ENCODE results near the gene TNFAIP8L1. TPM values are rescaled to one million over a fixed set of nuclear protein-coding genes. Genes with fewer than 3 reads are reported as not detected.
"Not testable (repeated sequence)": the region's sequence is repeated elsewhere in the genome, so short reads cannot be mapped to it uniquely, and the experiment has no call there.

Gene TNFAIP8L1
- total RNA-seq, 2 experiments from 2014 or later, result 14.1 to 15.4 TPM

- Mint-ChIP-seq H3K27ac (peak within 1 kb of the TSS; percentile 75), H3K36me3 (ENCODE audit: low read depth) (peaks cover 22% of the 10 kb centered on the region), H3K27me3 (no peaks in the 10 kb centered on the region), H3K4me1 (peaks cover 18% of the 10 kb centered on the region), H3K4me3 (peak within 1 kb of the TSS; percentile 85), H3K9me3 (ENCODE audit: low read depth) (no peaks in the 10 kb centered on the region)
- POLR2A ChIA-PET, result no interaction called here
- intact Hi-C loops (cut with DNase I, micrococcal nuclease), result loop anchor here in 1 of 2 experiments (1.0 to 2.0 kb wide), 11 partner anchors 31 to 1010 kb away; partner anchors contain the start of genes FEM1A, MICOS13, MPND and PLIN3
- CTCF ChIA-PET, result no interaction called here
- ATAC-seq (peak; percentile 99), DNase-seq (peak; percentile 97)
Observed at GRCh38 chr19:4669723-4670480, 30.6 kb downstream of the TNFAIP8L1 start, which contains the start of gene MYDGF. Gene MYDGF (minus strand): TSS chr19:4670342. CDS start chr19:4670334, 8 bp downstream.

DNA sequence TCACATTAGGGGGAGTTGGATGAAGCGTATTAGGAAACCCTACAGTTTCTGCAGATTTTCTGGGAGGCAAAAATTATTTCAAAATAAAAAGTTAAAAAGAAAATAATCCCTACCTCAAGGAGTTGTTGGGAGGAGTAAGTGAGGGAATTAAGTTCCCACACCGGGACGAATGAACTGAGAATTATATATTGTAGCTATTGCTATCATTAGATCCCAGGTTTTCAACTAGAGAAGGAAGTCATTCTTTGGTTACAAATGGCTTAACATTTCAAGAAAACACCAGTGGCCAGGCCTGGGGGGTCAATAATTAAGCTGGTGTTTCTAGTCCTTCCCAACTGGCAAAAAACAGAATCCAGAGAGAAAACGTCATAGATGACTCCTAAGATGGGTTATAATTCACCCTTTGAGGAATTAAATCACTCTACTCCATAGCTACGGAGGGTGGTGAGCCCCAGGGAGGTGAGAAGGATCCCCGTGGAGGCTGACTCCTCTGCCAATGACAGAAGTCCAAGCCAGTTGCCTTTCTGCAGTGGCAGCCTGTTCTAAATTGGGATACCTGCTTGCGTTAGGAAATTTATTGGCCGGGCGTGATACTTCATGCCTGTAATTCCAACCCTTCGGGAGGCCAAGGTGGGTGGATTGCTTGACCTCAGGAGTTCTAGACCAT is 32.0 kb downstream of the TNFAIP8L1 start:
- DNase-seq (no peak), ATAC-seq (no peak)
- no peaks in the 10 kb centered on the region for H3K27me3 Mint-ChIP-seq
- ChIA-PET CTCF (interaction anchor here (0.6 to 1.2 kb wide), 2 partner anchors 35 to 38 kb away, joined by 3 to 4 read pairs; no protein-coding TSS in a partner anchor), POLR2A (interaction anchor here (0.6 kb wide), 1 partner anchor 8 kb away, joined by 4 read pairs; no protein-coding TSS in a partner anchor)
- H3K36me3 Mint-ChIP-seq (ENCODE audit: low read depth), result peaks cover 21% of the 10 kb centered on the region
- H3K4me3 Mint-ChIP-seq, result peak overlapping the region; percentile 30
- no peaks in the 10 kb centered on the region for H3K9me3 Mint-ChIP-seq (ENCODE audit: low read depth)
- H3K27ac Mint-ChIP-seq, result no peak overlapping the region
- H3K4me1 Mint-ChIP-seq, result peaks cover 18% of the 10 kb centered on the region
- intact Hi-C loops (cut with DNase I, micrococcal nuclease), result loop anchor here in 1 of 2 experiments (2.0 kb wide), 1 partner anchor 329 kb away; the partner anchor contains the start of gene MPND

GRCh38 chr19:4673216-4673615 is 33.9 kb downstream of the TNFAIP8L1 start:
- no peak for ATAC-seq
- ChIA-PET CTCF (interaction anchor here (1.0 to 2.3 kb wide), 2 partner anchors 37 to 137 kb away, joined by 3 to 7 read pairs; no protein-coding TSS in a partner anchor), POLR2A (no interaction called here)
- peaks cover 20% of the 10 kb centered on the region for H3K36me3 Mint-ChIP-seq (ENCODE audit: low read depth)
- intact Hi-C loops (cut with DNase I, micrococcal nuclease), result no loop called here
- H3K4me3 Mint-ChIP-seq, result no peak overlapping the region
- H3K27ac Mint-ChIP-seq, result no peak overlapping the region
- H3K4me1 Mint-ChIP-seq, result peaks cover 15% of the 10 kb centered on the region
- no peaks in the 10 kb centered on the region for H3K27me3 Mint-ChIP-seq
- no peaks in the 10 kb centered on the region for H3K9me3 Mint-ChIP-seq (ENCODE audit: low read depth)
- no peak for DNase-seq

- H3K4me1 Mint-ChIP-seq, result peaks cover 11% of the 10 kb centered on the region
- no peak for ATAC-seq
- no peaks in the 10 kb centered on the region for H3K27me3 Mint-ChIP-seq
- H3K4me3 Mint-ChIP-seq, result no peak overlapping the region
- ChIA-PET CTCF (interaction anchor here (2.3 kb wide), 1 partner anchor 37 kb away, joined by 7 read pairs; no protein-coding TSS in a partner anchor), POLR2A (interaction anchor here (0.7 kb wide), 1 partner anchor 1155 kb away, joined by 4 read pairs; no protein-coding TSS in a partner anchor)
- no peaks in the 10 kb centered on the region for H3K9me3 Mint-ChIP-seq (ENCODE audit: low read depth)
- H3K27ac Mint-ChIP-seq, result no peak overlapping the region
- intact Hi-C loops (cut with DNase I, micrococcal nuclease), result no loop called here
- no peak for DNase-seq
- peaks cover 17% of the 10 kb centered on the region for H3K36me3 Mint-ChIP-seq (ENCODE audit: low read depth)
Observed at GRCh38 chr19:4673726-4674125, 34.4 kb downstream of the TNFAIP8L1 start.

DNA sequence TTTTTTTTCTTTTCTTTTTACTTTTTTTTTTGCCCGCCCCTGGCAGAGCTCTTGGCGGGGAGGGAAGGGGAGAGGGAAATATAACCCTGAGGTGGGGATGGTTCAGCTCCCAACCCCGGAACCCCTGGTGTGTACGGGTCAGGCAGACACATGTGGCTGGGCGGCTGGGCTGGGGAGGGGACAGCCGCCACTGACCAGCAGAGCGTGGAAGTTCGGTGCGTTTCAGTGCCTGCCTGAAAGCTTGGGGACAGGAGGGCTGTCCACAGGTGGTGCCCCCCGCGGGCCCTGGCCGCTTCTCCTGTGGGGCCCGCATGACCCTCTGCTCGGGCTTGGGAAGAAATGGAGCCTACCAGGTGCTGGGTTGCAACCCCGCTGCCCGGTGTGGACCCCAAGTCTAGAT is 36.0 kb downstream of the TNFAIP8L1 start:
- Mint-ChIP-seq H3K27ac (no peak overlapping the region), H3K36me3 (ENCODE audit: low read depth) (peaks cover 13% of the 10 kb centered on the region), H3K9me3 (ENCODE audit: low read depth) (no peaks in the 10 kb centered on the region), H3K27me3 (no peaks in the 10 kb centered on the region), H3K4me1 (peaks cover 2% of the 10 kb centered on the region), H3K4me3 (no peak overlapping the region)
- CTCF ChIA-PET, result interaction anchor here (0.6 to 2.3 kb wide), 2 partner anchors 14 to 39 kb away, joined by 3 to 7 read pairs; no protein-coding TSS in a partner anchor
- intact Hi-C loops (cut with DNase I, micrococcal nuclease), result no loop called here
- DNase-seq (no peak), ATAC-seq (no peak)
- POLR2A ChIA-PET, result interaction anchor here (0.7 kb wide), 1 partner anchor 192 kb away, joined by 3 read pairs; no protein-coding TSS in a partner anchor

DNA sequence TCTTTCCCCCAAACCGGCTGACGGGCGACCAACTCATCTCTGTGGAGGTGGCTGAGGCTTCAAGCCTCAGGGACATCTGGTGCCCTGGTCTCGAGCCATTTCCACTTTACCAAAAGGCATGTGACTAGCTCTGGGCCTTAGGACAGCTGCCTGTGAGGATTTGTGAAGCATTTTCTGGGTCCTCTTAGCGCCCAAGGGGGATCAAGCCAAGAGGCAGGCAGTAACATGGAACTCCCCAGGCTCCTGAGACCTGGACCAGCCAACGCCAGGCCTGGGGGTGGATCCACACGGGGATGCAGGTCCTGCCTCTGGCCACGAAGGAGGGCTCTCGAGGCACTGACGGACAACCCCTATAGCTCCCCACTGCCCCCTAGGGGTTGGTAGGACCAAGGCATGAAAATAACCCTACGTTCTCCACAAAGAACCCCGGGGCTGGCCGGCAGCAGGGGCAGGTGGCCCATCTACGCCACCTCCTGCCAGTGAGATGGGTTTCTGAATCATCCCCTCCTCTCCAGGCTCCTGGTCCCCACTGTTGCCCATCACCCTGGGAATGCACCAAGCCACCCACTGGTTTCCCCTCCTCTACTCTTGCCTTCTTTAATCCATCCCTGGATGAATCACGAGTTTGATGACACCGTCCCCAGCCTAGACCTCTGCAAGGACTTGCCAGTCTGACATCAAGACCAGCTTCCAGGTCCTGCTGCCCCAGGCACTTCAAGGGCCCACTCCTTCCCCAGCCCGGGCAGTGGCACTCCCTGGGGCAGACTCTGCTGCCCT is 37.8 kb downstream of the TNFAIP8L1 start:
- ATAC-seq (peak; percentile 39), DNase-seq (peak; percentile 52)
- peaks cover 13% of the 10 kb centered on the region for H3K36me3 Mint-ChIP-seq (ENCODE audit: low read depth)
- no peaks in the 10 kb centered on the region for H3K9me3 Mint-ChIP-seq (ENCODE audit: low read depth)
- ChIA-PET POLR2A (no interaction called here), CTCF (interaction anchor here (0.5 to 1.0 kb wide), 5 partner anchors 9 to 1399 kb away, joined by 3 to 4 read pairs (median 3); no protein-coding TSS in a partner anchor)
- H3K4me1 Mint-ChIP-seq, result no peaks in the 10 kb centered on the region
- no peak overlapping the region for H3K4me3 Mint-ChIP-seq
- H3K27me3 Mint-ChIP-seq, result no peaks in the 10 kb centered on the region
- H3K27ac Mint-ChIP-seq, result no peak overlapping the region
- intact Hi-C loops (cut with DNase I, micrococcal nuclease), result no loop called here

GRCh38 chr19:4678881-4679790 is 39.8 kb downstream of the TNFAIP8L1 start:
- H3K27me3 Mint-ChIP-seq, result no peaks in the 10 kb centered on the region
- no peaks in the 10 kb centered on the region for H3K9me3 Mint-ChIP-seq (ENCODE audit: low read depth)
- intact Hi-C loops (cut with DNase I, micrococcal nuclease), result no loop called here
- H3K27ac Mint-ChIP-seq, result no peak overlapping the region
- ATAC-seq, result peak; percentile 77
- POLR2A ChIA-PET, result interaction anchor here (0.6 kb wide), 1 partner anchor 8 kb away, joined by 4 read pairs; no protein-coding TSS in a partner anchor
- peaks cover 20% of the 10 kb centered on the region for H3K36me3 Mint-ChIP-seq (ENCODE audit: low read depth)
- CTCF ChIA-PET, result interaction anchor here (1.3 kb wide), 1 partner anchor 42 kb away, joined by 3 read pairs; no protein-coding TSS in a partner anchor
- no peak overlapping the region for H3K4me3 Mint-ChIP-seq
- H3K4me1 Mint-ChIP-seq, result no peaks in the 10 kb centered on the region
- DNase-seq, result peak; percentile 52

- H3K9me3 Mint-ChIP-seq (ENCODE audit: low read depth); H3K4me3 Mint-ChIP-seq; DNase-seq; H3K4me1 Mint-ChIP-seq; H3K27me3 Mint-ChIP-seq; ATAC-seq; H3K27ac Mint-ChIP-seq; intact Hi-C loops (cut with DNase I, micrococcal nuclease): not testable (repeated sequence)
- H3K36me3 Mint-ChIP-seq (ENCODE audit: low read depth), result peaks cover 23% of the 10 kb centered on the region
- POLR2A ChIA-PET, result interaction anchor here (0.6 kb wide), 1 partner anchor 9 kb away, joined by 4 read pairs; no protein-coding TSS in a partner anchor
- CTCF ChIA-PET, result interaction anchor here (0.7 to 1.3 kb wide), 2 partner anchors 43 to 288 kb away, joined by 3 read pairs; no protein-coding TSS in a partner anchor
Observed at GRCh38 chr19:4680021-4680420, 40.7 kb downstream of the TNFAIP8L1 start.

DNA sequence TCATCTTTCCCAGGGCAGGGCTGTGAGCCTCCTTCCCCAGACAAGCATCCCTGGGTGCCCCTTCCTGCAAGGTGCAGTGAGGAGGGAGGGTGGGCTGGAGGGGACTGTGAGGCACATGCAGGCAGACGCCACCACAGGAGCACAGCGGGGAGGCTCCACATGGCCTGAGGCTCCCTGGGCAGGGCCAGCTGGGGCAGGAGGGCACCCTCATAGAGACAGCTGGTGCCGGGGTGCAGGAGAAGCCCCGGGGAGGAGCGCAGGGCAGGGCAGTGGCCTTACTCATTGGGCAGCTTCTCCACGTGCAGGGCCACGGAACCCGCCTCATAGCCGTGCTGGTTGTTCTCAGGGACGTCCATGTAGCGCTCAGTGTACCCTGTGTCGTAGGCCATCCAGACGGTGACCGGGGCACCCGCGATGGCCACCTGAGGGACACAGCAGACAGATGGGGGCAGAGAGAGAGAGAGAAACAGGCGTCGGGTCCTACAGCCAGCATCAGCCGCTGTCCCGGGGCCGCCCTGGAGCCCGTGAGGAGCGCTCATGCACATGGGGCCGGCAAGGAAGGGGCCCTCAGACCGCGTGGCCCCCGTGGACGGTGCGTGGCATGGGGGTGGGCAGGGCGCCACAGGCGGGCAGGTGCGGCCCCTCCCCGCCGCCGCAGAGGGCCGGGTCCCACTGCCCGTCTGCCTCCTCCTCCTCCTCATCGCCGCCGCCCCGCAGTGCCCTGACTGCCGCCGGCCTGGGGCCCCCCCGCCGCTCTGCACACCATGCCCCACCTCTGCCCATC is 43.3 kb downstream of the TNFAIP8L1 start:
- POLR2A ChIA-PET, result no interaction called here
- Mint-ChIP-seq H3K4me3 (no peak overlapping the region), H3K9me3 (ENCODE audit: low read depth) (no peaks in the 10 kb centered on the region)

More for the DNA sequence above, 43.3 kb downstream of the TNFAIP8L1 start:
- no peaks in the 10 kb centered on the region for H3K4me1 Mint-ChIP-seq
- DNase-seq (no peak), ATAC-seq (no peak)
- no peaks in the 10 kb centered on the region for H3K27me3 Mint-ChIP-seq
- H3K27ac Mint-ChIP-seq, result no peak overlapping the region
- CTCF ChIA-PET, result no interaction called here
- H3K36me3 Mint-ChIP-seq (ENCODE audit: low read depth), result peaks cover 17% of the 10 kb centered on the region
- intact Hi-C loops (cut with DNase I, micrococcal nuclease), result no loop called here

Data from activated CD4-positive, alpha-beta T cell treated with anti-CD3 and anti-CD28 coated beads for 36 hours (primary cell).